ENCODE measurements around the gene IRX2.

IRX2 gene

DNA sequence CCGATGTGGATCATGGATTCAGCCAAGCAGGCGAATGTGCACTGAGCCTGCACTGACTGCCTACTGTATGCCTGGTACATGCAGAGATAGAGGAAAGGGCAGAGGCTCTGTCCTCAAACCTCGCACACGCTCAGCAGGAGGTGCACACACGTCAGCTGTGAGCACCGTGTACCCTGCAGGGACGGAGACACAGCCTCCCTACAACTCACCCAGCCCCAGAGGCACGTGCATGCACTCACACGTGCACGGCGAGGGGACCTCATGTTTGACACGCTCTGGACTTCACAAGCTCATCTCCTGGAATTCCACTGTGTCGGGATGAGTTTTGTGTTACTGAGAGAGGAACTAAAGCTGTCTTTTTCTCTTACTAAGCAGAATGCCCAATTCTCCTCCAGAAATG is 48.4 kb downstream of the IRX2 start:
- no peak for DNase-seq

DNA sequence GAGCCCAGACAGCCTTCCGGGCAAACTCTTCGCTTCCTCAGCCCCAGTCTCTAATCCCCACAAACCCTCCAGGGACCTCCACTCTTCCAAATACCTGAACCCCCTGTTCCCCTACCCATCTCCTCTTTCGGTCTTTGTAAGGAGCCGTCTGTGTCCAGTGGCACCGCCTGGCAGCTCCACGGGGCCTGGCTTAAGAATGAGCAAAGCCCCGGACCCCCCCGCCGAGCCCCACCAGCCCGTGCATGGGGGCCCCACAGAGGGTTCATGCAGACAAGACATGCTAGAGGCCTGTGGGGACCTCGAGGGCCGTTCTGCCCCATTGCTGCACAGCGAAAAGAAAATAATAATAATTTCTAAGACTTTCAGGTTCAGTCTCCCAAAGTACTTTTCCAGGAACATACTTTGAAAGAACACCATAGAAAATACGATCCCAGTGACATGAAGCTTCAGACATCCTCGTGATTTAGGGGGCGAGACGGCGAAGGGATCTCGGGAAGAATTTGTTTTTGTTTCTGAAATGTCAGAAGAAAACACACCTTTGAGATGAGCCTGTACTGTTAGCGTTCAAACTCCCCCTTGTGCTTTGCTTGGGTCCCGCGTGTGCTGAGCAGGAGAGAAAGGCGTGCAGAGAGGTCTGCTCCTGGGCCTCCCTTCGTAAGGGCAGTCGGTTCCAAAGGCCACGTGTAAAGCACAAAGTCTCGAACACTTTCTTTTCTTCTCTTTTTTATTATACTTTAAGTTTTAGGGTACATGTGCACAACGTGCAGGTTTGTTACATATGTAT is 49.2 kb downstream of the IRX2 start:
- DNase-seq: no peak
- in situ Hi-C loops (cut with MboI; ENCODE audit: low pct_unique_long_range_greater_than_20kb, low sequenced_read_pairs): no loop called here

More for the DNA sequence above, 48.4 kb downstream of the IRX2 start:
- in situ Hi-C loops (cut with MboI; ENCODE audit: low pct_unique_long_range_greater_than_20kb, low sequenced_read_pairs): no loop called here

DNA sequence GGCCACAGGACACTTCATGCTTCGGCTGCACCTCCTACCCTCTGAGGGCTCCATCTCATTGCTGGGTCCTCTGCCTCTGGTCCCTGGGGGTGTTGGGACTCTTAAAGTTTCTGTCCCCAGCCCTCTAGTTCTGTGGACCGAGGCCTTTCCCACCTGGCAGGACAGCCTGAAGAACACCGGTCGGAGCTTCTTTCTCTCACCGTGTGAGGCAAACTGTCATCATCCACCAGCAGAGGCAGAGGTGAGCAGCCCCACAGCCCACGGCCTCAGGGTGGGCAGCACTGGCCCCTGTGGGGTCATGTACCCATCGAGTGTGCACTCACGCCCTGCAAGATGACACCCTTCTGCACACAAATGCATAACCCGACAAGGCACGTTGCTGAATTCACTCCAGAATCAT is 49.9 kb downstream of the IRX2 start:
- no peak for DNase-seq
- in situ Hi-C loops (cut with MboI; ENCODE audit: low pct_unique_long_range_greater_than_20kb, low sequenced_read_pairs): no loop called here

DNA sequence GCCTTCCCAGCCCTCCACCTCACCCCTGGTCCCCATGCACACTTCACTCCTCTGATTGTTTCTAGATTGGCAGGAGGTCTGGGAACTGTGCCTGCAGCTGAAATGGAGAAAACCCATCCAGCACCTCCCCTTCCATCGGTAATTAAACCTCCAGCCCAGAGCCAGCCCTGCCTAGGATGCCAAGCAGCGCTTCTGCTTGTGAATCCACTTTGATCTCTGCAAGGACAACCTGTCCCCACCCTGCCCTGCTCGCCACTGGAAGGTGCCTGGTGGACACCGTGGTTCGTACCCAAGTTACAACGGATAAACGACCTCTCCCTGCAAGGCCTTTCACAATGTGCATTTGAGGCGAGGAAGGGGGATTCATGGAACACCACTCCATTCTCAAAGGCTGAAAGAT is 50.6 kb downstream of the IRX2 start:
- no peak for DNase-seq
- in situ Hi-C loops (cut with MboI; ENCODE audit: low pct_unique_long_range_greater_than_20kb, low sequenced_read_pairs): no loop called here

DNA sequence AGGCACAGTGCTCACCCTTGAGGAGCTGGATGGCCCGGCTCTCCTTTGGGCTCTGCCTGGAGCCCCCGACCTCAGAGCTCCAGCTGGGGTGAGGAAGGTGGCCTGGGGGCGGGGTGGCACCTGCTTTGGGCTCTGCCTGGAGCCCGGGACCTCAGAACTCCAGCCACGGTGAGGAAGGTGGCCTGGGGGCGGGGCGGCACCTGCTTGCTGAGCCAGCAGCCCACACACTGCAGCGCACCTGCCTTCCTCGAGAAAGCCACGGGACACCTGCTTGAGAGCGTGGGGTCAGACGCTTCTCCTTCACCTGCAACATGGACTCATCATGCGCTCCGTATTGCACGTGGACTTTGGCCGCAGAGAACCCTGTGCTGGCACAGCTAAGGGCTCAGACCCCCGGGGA is 51.8 kb downstream of the IRX2 start:
- in situ Hi-C loops (cut with MboI; ENCODE audit: low pct_unique_long_range_greater_than_20kb, low sequenced_read_pairs): no loop called here
- DNase-seq: no peak

DNA sequence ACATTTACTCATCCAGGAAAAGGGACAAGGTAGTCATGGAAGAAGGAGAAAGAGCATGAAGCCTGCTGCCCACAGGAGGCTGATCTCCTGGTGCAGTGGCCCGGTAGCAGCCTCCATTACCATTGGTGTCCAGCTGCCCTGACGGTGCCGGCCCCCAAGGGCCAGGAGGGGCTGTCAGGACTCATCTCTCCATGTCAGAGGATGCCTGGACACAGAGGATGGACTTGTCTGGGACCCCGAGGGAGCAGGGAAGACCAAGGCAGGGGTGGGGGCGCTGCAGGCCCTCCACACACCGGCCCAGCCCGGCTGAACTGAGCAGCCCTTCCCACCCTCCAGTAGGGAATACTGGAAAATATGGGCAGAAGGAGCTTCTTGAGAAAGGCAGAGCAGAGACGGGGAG is 52.2 kb downstream of the IRX2 start:
- in situ Hi-C loops (cut with MboI; ENCODE audit: low pct_unique_long_range_greater_than_20kb, low sequenced_read_pairs): no loop called here
- no peak for DNase-seq

DNA sequence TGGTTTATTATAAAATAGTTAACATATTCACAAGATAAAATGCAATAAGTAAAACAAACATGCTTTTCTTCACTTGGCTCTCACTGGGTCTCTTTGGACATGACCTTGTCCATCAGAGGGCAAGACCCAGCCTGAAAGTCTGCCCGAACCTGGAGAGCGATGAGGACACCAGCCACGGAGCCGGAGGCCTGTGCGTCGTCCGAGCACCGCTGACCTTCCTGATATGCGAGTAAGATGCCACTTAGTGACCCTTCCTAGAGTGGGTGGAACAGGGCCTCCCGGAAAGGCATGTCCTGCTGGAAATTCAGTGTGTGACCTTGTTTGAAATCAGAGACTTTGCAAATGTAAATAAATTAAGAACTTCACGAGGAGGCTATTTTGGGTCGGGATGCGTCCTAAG is 52.9 kb downstream of the IRX2 start:
- in situ Hi-C loops (cut with MboI; ENCODE audit: low pct_unique_long_range_greater_than_20kb, low sequenced_read_pairs): no loop called here
- DNase-seq: no peak

DNA sequence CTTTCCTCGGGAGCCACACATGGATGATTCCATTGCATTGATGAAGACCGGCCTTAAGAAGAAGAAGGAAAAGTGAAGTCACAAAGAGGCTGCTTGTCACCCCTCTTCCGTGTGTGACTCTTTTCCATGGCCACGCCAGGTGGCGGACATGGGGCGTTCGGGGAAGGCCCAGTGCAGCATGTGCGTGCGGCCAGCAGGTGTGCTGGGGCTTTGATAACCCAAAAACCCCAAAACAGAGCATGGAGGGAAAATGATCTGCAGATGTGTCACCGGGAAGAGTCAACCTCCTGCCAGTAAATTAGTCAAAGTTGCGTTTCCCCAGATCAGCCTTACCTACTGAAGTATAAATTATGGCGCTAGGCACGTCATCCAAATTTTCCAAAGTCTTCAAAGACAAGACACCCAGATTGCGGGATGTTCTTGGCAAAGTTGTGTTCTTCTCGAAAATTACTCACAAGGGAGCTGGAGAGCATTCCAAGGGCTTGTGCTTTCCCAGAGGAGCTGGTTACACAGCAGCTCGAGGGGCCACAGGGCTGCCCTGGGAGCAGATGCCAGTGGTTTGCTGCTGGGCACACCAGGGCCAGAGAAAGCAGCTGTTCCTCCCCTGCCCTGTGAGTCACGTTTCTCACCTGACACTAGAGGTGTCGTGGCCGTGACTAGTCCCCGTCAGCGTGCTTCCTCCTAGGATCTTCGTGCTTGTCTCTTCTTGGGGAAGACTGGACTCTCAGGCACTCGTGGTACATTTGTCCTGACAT is 53.9 kb downstream of the IRX2 start:
- in situ Hi-C loops (cut with MboI; ENCODE audit: low pct_unique_long_range_greater_than_20kb, low sequenced_read_pairs): no loop called here
- DNase-seq: no peak

DNA sequence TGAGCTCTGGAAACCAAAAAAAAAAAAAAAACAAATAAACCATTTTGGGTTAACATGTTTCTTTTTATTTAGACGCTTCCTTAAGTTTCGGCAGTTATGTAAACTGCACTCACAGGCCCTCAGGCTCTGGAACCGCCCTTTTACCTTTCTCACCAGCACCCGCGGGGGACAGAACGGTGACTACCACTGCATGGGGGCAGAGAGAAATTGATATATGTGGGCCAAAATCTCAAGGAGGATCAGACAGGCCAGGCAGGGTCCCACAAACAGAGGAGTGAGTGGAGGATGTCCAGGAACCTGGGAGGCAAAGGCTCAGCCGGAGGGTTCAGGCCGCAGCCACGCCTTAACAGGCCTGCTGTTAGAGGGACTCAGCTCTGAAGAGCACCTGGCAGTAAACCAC is 54.4 kb downstream of the IRX2 start:
- DNase-seq: no peak
- in situ Hi-C loops (cut with MboI; ENCODE audit: low pct_unique_long_range_greater_than_20kb, low sequenced_read_pairs): no loop called here
